ENCODE results near the gene EIF3L. TPM values are rescaled to one million over a fixed set of nuclear protein-coding genes. Genes with fewer than 3 reads are reported as not detected.

The EIF3L gene
- total and polyA plus RNA-seq, 7 experiments from 2014 or later: 338 to 586 (median 496) TPM

- Mint-ChIP-seq H3K4me1 (peaks cover 20 to 46% (median 40%) of the 10 kb centered on the region in 7 donors), H3K9me3 (no peaks in the 10 kb centered on the region), H3K27me3 (no peaks in the 10 kb centered on the region), H3K36me3 (peaks cover 14 to 56% (median 36%) of the 10 kb centered on the region in 5 donors), H3K27ac (peak overlapping the region in 3 of 9 donors; percentile 9 to 28 (median 24)), H3K4me3 (peak overlapping the region in 1 of 10 donors; percentile 9)
- Histone ChIP-seq H3K4me3 (ENCODE audit: low read length) (no peak overlapping the region), H3K4me1 (ENCODE audit: control insufficient read depth in 2 of 2, insufficient read depth in 2 of 2, low read length in 2 of 2) (peaks cover 8 to 13% of the 10 kb centered on the region in 2 donors), H3K27ac (ENCODE audit: low read depth, low read length) (no peak overlapping the region), H3K36me3 (ENCODE audit: control insufficient read depth in 2 of 3, insufficient read depth in 3 of 3, low read length in 3 of 3) (peaks cover 26 to 80% (median 27%) of the 10 kb centered on the region in 3 experiments), H3K9me3 (ENCODE audit: control insufficient read depth in 2 of 3, low read length in 3 of 3) (no peaks in the 10 kb centered on the region), H3K27me3 (ENCODE audit: control insufficient read depth in 2 of 2, insufficient read depth in 2 of 2, low read length in 2 of 2) (no peaks in the 10 kb centered on the region)
- DNase-seq (no peak), ATAC-seq (no peak)
- intact Hi-C loops (cut with micrococcal nuclease): no loop called here
- ChIA-PET CTCF (interaction anchor here (0.6 to 1.3 kb wide), 3 partner anchors 8 to 37 kb away, joined by 3 to 16 read pairs (median 4); no protein-coding TSS in a partner anchor), POLR2A (interaction anchor here (0.6 to 1.2 kb wide), 3 partner anchors 20 to 1998 kb away, joined by 3 read pairs; no protein-coding TSS in a partner anchor)
Measured at GRCh38 chr22:37855462-37855861, 6.2 kb downstream of the EIF3L start.

- no peak overlapping the region for H3K4me3 Mint-ChIP-seq
- peak overlapping the region in 1 of 9 donors; percentile 73 for H3K27ac Mint-ChIP-seq
- no peaks in the 10 kb centered on the region for H3K9me3 Mint-ChIP-seq
- Histone ChIP-seq H3K9me3 (ENCODE audit: control insufficient read depth in 2 of 3, low read length in 3 of 3) (no peaks in the 10 kb centered on the region), H3K4me3 (ENCODE audit: low read length) (no peak overlapping the region), H3K27ac (ENCODE audit: low read depth, low read length) (no peak overlapping the region), H3K27me3 (ENCODE audit: control insufficient read depth in 2 of 2, insufficient read depth in 2 of 2, low read length in 2 of 2) (no peaks in the 10 kb centered on the region), H3K36me3 (ENCODE audit: control insufficient read depth in 2 of 3, insufficient read depth in 3 of 3, low read length in 3 of 3) (peaks cover 19 to 93% (median 46%) of the 10 kb centered on the region in 3 experiments), H3K4me1 (ENCODE audit: control insufficient read depth in 2 of 2, insufficient read depth in 2 of 2, low read length in 2 of 2) (peaks cover 0 to 2% of the 10 kb centered on the region in 2 donors)
- CTCF ChIA-PET: interaction anchor here (3.8 to 4.4 kb wide), 2 partner anchors 43 to 44 kb away, joined by 15 to 94 read pairs; no protein-coding TSS in a partner anchor
- peaks cover 5 to 10% (median 9%) of the 10 kb centered on the region in 7 donors for H3K4me1 Mint-ChIP-seq
- no peak for DNase-seq
- no peak for ATAC-seq
- intact Hi-C loops (cut with micrococcal nuclease): loop anchor here in 1 of 2 donors (5.0 kb wide), 1 partner anchor 71 kb away; no protein-coding TSS in a partner anchor
- peaks cover 0 to 45% (median 31%) of the 10 kb centered on the region in 5 donors for H3K36me3 Mint-ChIP-seq
- no peaks in the 10 kb centered on the region for H3K27me3 Mint-ChIP-seq
- POLR2A ChIA-PET: interaction anchor here (0.9 kb wide), 1 partner anchor 17 kb away, joined by 5 read pairs; the partner anchor contains the start of gene ANKRD54
Measured at GRCh38 chr22:37860796-37861421, 11.7 kb downstream of the EIF3L start.

GRCh38 chr22:37862570-37863325 lies 13.5 kb downstream of the EIF3L start:
- Mint-ChIP-seq H3K36me3 (peaks cover 0 to 38% (median 30%) of the 10 kb centered on the region in 5 donors), H3K27me3 (no peaks in the 10 kb centered on the region), H3K9me3 (no peaks in the 10 kb centered on the region), H3K27ac (peak overlapping the region in 3 of 9 donors; percentile 13 to 82 (median 76)), H3K4me1 (peaks cover 5 to 10% (median 6%) of the 10 kb centered on the region in 7 donors), H3K4me3 (no peak overlapping the region)
- H3K4me3 ChIP-seq (ENCODE audit: low read length): no peak overlapping the region
- no peak overlapping the region for H3K27ac ChIP-seq (ENCODE audit: low read depth, low read length)
- H3K4me1 ChIP-seq (ENCODE audit: control insufficient read depth in 2 of 2, insufficient read depth in 2 of 2, low read length in 2 of 2): peaks cover 0 to 2% of the 10 kb centered on the region in 2 donors
- DNase-seq (no peak), ATAC-seq (no peak)
- ChIA-PET POLR2A (interaction anchor here (0.6 to 1.8 kb wide), 9 partner anchors 9 to 46 kb away, joined by 3 to 6 read pairs (median 4); partner anchors contain the start of gene ANKRD54), CTCF (interaction anchor here (0.6 to 4.4 kb wide), 29 partner anchors 7 to 1136 kb away, joined by 3 to 94 read pairs (median 5); partner anchors contain the start of genes EIF3L, GCAT and MICALL1)
- H3K36me3 ChIP-seq (ENCODE audit: control insufficient read depth in 2 of 3, insufficient read depth in 3 of 3, low read length in 3 of 3): peaks cover 24 to 90% (median 45%) of the 10 kb centered on the region in 3 experiments
- no peaks in the 10 kb centered on the region for H3K27me3 ChIP-seq (ENCODE audit: control insufficient read depth in 2 of 2, insufficient read depth in 2 of 2, low read length in 2 of 2)
- intact Hi-C loops (cut with micrococcal nuclease): loop anchor here (1.0 to 5.0 kb wide), 9 partner anchors 13 to 324 kb away; partner anchors contain the start of gene EIF3L (in 2 of the 2)
- no peaks in the 10 kb centered on the region for H3K9me3 ChIP-seq (ENCODE audit: control insufficient read depth in 2 of 3, low read length in 3 of 3)

GRCh38 chr22:37865510-37865909 lies 16.3 kb downstream of the EIF3L start:
- H3K9me3 Mint-ChIP-seq: no peaks in the 10 kb centered on the region
- no peaks in the 10 kb centered on the region for H3K27me3 ChIP-seq (ENCODE audit: control insufficient read depth in 2 of 2, insufficient read depth in 2 of 2, low read length in 2 of 2)
- intact Hi-C loops (cut with micrococcal nuclease): no loop called here
- H3K9me3 ChIP-seq (ENCODE audit: control insufficient read depth in 2 of 3, low read length in 3 of 3): no peaks in the 10 kb centered on the region
- H3K4me3 ChIP-seq (ENCODE audit: low read length): no peak overlapping the region
- ATAC-seq (no peak), DNase-seq (no peak)
- H3K4me1 Mint-ChIP-seq: peaks cover 5 to 10% (median 6%) of the 10 kb centered on the region in 7 donors
- CTCF ChIA-PET: interaction anchor here (0.6 to 4.4 kb wide), 4 partner anchors 10 to 48 kb away, joined by 3 to 94 read pairs (median 4); no protein-coding TSS in a partner anchor
- peaks cover 0 to 2% of the 10 kb centered on the region in 2 donors for H3K4me1 ChIP-seq (ENCODE audit: control insufficient read depth in 2 of 2, insufficient read depth in 2 of 2, low read length in 2 of 2)
- no peak overlapping the region for H3K27ac ChIP-seq (ENCODE audit: low read depth, low read length)
- peaks cover 3 to 31% (median 22%) of the 10 kb centered on the region in 5 donors for H3K36me3 Mint-ChIP-seq
- H3K4me3 Mint-ChIP-seq: no peak overlapping the region
- no peaks in the 10 kb centered on the region for H3K27me3 Mint-ChIP-seq
- H3K27ac Mint-ChIP-seq: no peak overlapping the region
- peaks cover 22 to 91% (median 44%) of the 10 kb centered on the region in 3 experiments for H3K36me3 ChIP-seq (ENCODE audit: control insufficient read depth in 2 of 3, insufficient read depth in 3 of 3, low read length in 3 of 3)
- POLR2A ChIA-PET: no interaction called here

- CTCF ChIA-PET: interaction anchor here (0.7 kb wide), 1 partner anchor 898 kb away, joined by 3 read pairs; no protein-coding TSS in a partner anchor
- H3K27ac ChIP-seq (ENCODE audit: low read depth, low read length): no peak overlapping the region
- H3K27ac Mint-ChIP-seq: no peak overlapping the region
- ATAC-seq (no peak), DNase-seq (no peak)
- no peaks in the 10 kb centered on the region for H3K4me1 ChIP-seq (ENCODE audit: control insufficient read depth in 2 of 2, insufficient read depth in 2 of 2, low read length in 2 of 2)
- H3K27me3 ChIP-seq (ENCODE audit: control insufficient read depth in 2 of 2, insufficient read depth in 2 of 2, low read length in 2 of 2): no peaks in the 10 kb centered on the region
- no peaks in the 10 kb centered on the region for H3K27me3 Mint-ChIP-seq
- no peaks in the 10 kb centered on the region for H3K9me3 Mint-ChIP-seq
- POLR2A ChIA-PET: no interaction called here
- H3K9me3 ChIP-seq (ENCODE audit: control insufficient read depth in 2 of 3, low read length in 3 of 3): no peaks in the 10 kb centered on the region
- H3K4me3 ChIP-seq (ENCODE audit: low read length): no peak overlapping the region
- peaks cover 3 to 28% (median 15%) of the 10 kb centered on the region in 5 donors for H3K36me3 Mint-ChIP-seq
- intact Hi-C loops (cut with micrococcal nuclease): no loop called here
- peaks cover 0 to 3% (median 0%) of the 10 kb centered on the region in 7 donors for H3K4me1 Mint-ChIP-seq
- no peak overlapping the region for H3K4me3 Mint-ChIP-seq
- H3K36me3 ChIP-seq (ENCODE audit: control insufficient read depth in 2 of 3, insufficient read depth in 3 of 3, low read length in 3 of 3): peaks cover 14 to 88% (median 25%) of the 10 kb centered on the region in 3 experiments
Measured at GRCh38 chr22:37870273-37870672, 21.1 kb downstream of the EIF3L start.
